ENCODE results near the gene ADNP2. TPM values are rescaled to one million over a fixed set of nuclear protein-coding genes. Genes with fewer than 3 reads are reported as not detected.

The ADNP2 gene
- total and polyA plus RNA-seq, 2 of the 13 experiments (the other 11 are each of a cell fraction or from before 2014, with no cell fraction given) = 10.8 to 25.5 TPM

DNA sequence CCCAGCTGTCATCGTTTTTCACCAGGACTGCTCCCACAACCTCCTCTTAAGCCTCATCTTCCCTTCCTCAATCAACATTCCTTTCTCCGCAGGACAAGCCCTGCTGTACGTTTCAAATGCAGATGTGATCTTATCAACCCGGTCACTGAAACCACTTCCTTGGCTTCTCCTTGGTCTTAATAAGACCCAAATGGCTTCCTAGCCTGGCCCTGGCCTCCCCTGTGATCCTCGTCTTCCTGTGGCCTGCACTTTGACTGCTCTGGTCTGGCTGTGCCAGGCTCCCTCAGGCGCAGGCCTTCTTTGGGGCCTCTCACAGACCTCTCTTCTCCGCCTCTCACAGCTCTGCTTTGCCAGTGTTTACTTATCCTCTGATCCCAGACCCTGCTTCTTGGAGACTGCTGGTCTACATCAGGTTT lies 4.7 kb upstream of the ADNP2 start (continued):
- TF ChIP-seq, protein P1, sequence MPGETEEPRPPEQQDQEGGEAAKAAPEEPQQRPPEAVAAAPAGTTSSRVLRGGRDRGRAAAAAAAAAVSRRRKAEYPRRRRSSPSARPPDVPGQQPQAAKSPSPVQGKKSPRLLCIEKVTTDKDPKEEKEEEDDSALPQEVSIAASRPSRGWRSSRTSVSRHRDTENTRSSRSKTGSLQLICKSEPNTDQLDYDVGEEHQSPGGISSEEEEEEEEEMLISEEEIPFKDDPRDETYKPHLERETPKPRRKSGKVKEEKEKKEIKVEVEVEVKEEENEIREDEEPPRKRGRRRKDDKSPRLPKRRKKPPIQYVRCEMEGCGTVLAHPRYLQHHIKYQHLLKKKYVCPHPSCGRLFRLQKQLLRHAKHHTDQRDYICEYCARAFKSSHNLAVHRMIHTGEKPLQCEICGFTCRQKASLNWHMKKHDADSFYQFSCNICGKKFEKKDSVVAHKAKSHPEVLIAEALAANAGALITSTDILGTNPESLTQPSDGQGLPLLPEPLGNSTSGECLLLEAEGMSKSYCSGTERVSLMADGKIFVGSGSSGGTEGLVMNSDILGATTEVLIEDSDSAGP (CRISPR knock-in tag; IDR thresholded peaks at IDR 0.05; ENCODE audit: borderline replicate concordance) = no peak
- TF ChIP-seq PHF8 (CRISPR knock-in tag; IDR thresholded peaks at IDR 0.05) (peak; percentile 30; the same call in 1 of the 2 replicates), SP140L (CRISPR knock-in tag; IDR thresholded peaks at IDR 0.05; ENCODE audit: borderline replicate concordance) (no peak), ZFP82 (CRISPR knock-in tag; IDR thresholded peaks at IDR 0.05; ENCODE audit: borderline replicate concordance) (no peak), TARDBP (CRISPR knock-in tag; IDR thresholded peaks at IDR 0.05) (peak; percentile 47; the same call in 1 of the 2 replicates), FOSL2 (CRISPR knock-in tag; IDR thresholded peaks at IDR 0.05) (no peak), CHCHD3 (CRISPR knock-in tag; IDR thresholded peaks at IDR 0.05) (no peak), XBP1 (CRISPR knock-in tag; IDR thresholded peaks at IDR 0.05) (no peak), ZBTB1 (CRISPR knock-in tag; IDR thresholded peaks at IDR 0.05; ENCODE audit: borderline replicate concordance) (no peak), ZBTB8A (CRISPR knock-in tag; IDR thresholded peaks at IDR 0.05; ENCODE audit: borderline replicate concordance, low read depth) (no peak), ZMYM3 (CRISPR knock-in tag; IDR thresholded peaks at IDR 0.05) (0 out of 2 replicates have a peak, but pooled peaks have one; percentile 32), ZZZ3 (CRISPR knock-in tag; IDR thresholded peaks at IDR 0.05; ENCODE audit: borderline replicate concordance) (no peak), ZNF441 (CRISPR knock-in tag; IDR thresholded peaks at IDR 0.05; ENCODE audit: borderline replicate concordance) (0 out of 2 replicates have a peak, but pooled peaks have one; percentile 53), ZNF564 (CRISPR knock-in tag; IDR thresholded peaks at IDR 0.05) (0 out of 2 replicates have a peak, but pooled peaks have one; percentile 29), BRD4 (CRISPR knock-in tag; IDR thresholded peaks at IDR 0.05) (peak; percentile 19; the same call in 1 of the 2 replicates), POLR2A (IDR thresholded peaks at IDR 0.05; ENCODE audit: insufficient read depth in 1 of 2, low read depth in 2 of 2, low read length in 2 of 2) (0 out of 4 replicates have a peak, but pooled peaks of 1 of the 2 experiments have one; percentile 32), ZNF263 (CRISPR knock-in tag; IDR thresholded peaks at IDR 0.05) (0 out of 2 replicates have a peak, but pooled peaks have one; percentile 13), SIX1 (CRISPR knock-in tag; IDR thresholded peaks at IDR 0.05; ENCODE audit: borderline replicate concordance) (no peak), ZNF292 (CRISPR knock-in tag; IDR thresholded peaks at IDR 0.05; ENCODE audit: borderline replicate concordance, low read depth) (peak; percentile 12; the same call in 1 of the 2 replicates), ZNF777 (CRISPR knock-in tag; IDR thresholded peaks at IDR 0.05) (0 out of 2 replicates have a peak, but pooled peaks have one; percentile 35), SKI (IDR thresholded peaks at IDR 0.05; ENCODE audit: partially characterized antibody) (no peak), MTA1 (CRISPR knock-in tag; IDR thresholded peaks at IDR 0.05; ENCODE audit: borderline replicate concordance) (0 out of 2 replicates have a peak, but pooled peaks have one; percentile 24)
- TF ChIP-seq, protein P2, sequence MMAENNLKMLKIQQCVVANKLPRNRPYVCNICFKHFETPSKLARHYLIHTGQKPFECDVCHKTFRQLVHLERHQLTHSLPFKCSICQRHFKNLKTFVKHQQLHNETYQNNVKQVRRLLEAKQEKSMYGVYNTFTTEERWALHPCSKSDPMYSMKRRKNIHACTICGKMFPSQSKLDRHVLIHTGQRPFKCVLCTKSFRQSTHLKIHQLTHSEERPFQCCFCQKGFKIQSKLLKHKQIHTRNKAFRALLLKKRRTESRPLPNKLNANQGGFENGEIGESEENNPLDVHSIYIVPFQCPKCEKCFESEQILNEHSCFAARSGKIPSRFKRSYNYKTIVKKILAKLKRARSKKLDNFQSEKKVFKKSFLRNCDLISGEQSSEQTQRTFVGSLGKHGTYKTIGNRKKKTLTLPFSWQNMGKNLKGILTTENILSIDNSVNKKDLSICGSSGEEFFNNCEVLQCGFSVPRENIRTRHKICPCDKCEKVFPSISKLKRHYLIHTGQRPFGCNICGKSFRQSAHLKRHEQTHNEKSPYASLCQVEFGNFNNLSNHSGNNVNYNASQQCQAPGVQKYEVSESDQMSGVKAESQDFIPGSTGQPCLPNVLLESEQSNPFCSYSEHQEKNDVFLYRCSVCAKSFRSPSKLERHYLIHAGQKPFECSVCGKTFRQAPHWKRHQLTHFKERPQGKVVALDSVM (CRISPR knock-in tag; IDR thresholded peaks at IDR 0.05) = peak; percentile 54
- TF ChIP-seq, protein P3, sequence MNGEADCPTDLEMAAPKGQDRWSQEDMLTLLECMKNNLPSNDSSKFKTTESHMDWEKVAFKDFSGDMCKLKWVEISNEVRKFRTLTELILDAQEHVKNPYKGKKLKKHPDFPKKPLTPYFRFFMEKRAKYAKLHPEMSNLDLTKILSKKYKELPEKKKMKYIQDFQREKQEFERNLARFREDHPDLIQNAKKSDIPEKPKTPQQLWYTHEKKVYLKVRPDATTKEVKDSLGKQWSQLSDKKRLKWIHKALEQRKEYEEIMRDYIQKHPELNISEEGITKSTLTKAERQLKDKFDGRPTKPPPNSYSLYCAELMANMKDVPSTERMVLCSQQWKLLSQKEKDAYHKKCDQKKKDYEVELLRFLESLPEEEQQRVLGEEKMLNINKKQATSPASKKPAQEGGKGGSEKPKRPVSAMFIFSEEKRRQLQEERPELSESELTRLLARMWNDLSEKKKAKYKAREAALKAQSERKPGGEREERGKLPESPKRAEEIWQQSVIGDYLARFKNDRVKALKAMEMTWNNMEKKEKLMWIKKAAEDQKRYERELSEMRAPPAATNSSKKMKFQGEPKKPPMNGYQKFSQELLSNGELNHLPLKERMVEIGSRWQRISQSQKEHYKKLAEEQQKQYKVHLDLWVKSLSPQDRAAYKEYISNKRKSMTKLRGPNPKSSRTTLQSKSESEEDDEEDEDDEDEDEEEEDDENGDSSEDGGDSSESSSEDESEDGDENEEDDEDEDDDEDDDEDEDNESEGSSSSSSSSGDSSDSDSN (CRISPR knock-in tag; IDR thresholded peaks at IDR 0.05) = peak; percentile 21; the same call in 1 of the 2 replicates
